PC-3 (cell line): ENCODE measurements around the gene SELENOP. TPM values are rescaled to one million over a fixed set of nuclear protein-coding genes. Genes with fewer than 3 reads are reported as not detected.
A peak's percentile ranks its signal among the peaks of the same experiment; 100 is the strongest.

ENCODE experiments used
- ATAC-seq: fragments of 200-7000 bp; cut with Tn5 transposase; 2 replicates; pipeline ENCODE4 v1.9.1; 2020; ENCODE audit warnings: mild to moderate bottlenecking, moderate library complexity
- BruUV-seq: library from RNA; stranded (reverse); fragments of 400-500 nt; replicated peaks from 2 replicates; lab custom pipeline; 2021; lab: Mats Ljungman, UMichigan
- CTCF ChIA-PET: fragments of 300-600 bp; sonication (Branson Sonifier 250); formaldehyde crosslinking; loops from one replicate; lab custom pipeline; 2022; ENCODE audit warnings: antibody characterized with exemption; lab: Charles Lee
- POLR2A ChIA-PET: fragments of 300-600 bp; sonication (Branson Sonifier 250); formaldehyde crosslinking; loops from one replicate; lab custom pipeline; 2022; ENCODE audit warnings: antibody characterized with exemption; ENCODE audit not compliant: unreplicated experiment; lab: Charles Lee
- DNase-seq: peaks from one replicate; pipeline ENCODE4 v3.0.0-alpha.2; 2015
- H2AFZ ChIP-seq: fragments of 300-600 bp; sonication (generic); 2 replicates; pipeline ENCODE4 v1.6.0; 2016; ENCODE audit warnings: antibody characterized with exemption, low read length
- H3F3A ChIP-seq: fragments of 300-600 bp; sonication (generic); one replicate; pipeline ENCODE4 v1.6.0; 2017; ENCODE audit warnings: antibody characterized with exemption, low read length, control low read depth, mild to moderate bottlenecking; ENCODE audit not compliant: unreplicated experiment
- H3K27ac ChIP-seq: fragments of 300-600 bp; sonication (generic); 2 replicates; pipeline ENCODE4 v1.5.1; 2016; ENCODE audit warnings: mild to moderate bottlenecking, low read length
- H3K27me3 ChIP-seq: fragments of 300-600 bp; sonication (generic); 2 replicates; pipeline ENCODE4 v1.6.1; 2016; ENCODE audit warnings: low read length, mixed read lengths
- H3K36me3 ChIP-seq: fragments of 300-600 bp; sonication (generic); 2 replicates; pipeline ENCODE4 v1.6.1; 2016; ENCODE audit warnings: low read depth, mixed run types, low read length, mixed read lengths
- H3K4me1 ChIP-seq: fragments of 300-600 bp; sonication (generic); 2 replicates; pipeline ENCODE4 v1.5.1; 2016; ENCODE audit warnings: low read length; ENCODE audit not compliant: insufficient read depth
- H3K4me2 ChIP-seq: fragments of 300-600 bp; sonication (generic); 2 replicates; pipeline ENCODE4 v1.6.0; 2016; ENCODE audit warnings: low read length
- H3K4me3 ChIP-seq: fragments of 300-600 bp; sonication (generic); 2 replicates; pipeline ENCODE4 v1.5.1; 2016; ENCODE audit warnings: mild to moderate bottlenecking, low read length, mixed read lengths
- H3K79me2 ChIP-seq: fragments of 300-600 bp; sonication (generic); 2 replicates; pipeline ENCODE4 v1.6.1; 2017; ENCODE audit warnings: low read length, mixed read lengths
- H3K9ac ChIP-seq: fragments of 300-600 bp; sonication (generic); 2 replicates; pipeline ENCODE4 v1.6.0; 2016; ENCODE audit warnings: mild to moderate bottlenecking, low read length
- H3K9me2 ChIP-seq: fragments of 300-600 bp; sonication (generic); replicated peaks from 2 replicates; pipeline ENCODE4 v1.6.1; 2016; ENCODE audit warnings: mixed run types, low read length, mixed read lengths
- H3K9me3 ChIP-seq: fragments of 300-600 bp; sonication (generic); 2 replicates; pipeline ENCODE4 v1.6.1; 2016; ENCODE audit warnings: low read length, mixed read lengths
- H4K20me1 ChIP-seq: fragments of 300-600 bp; sonication (generic); 2 replicates; pipeline ENCODE4 v1.6.1; 2016; ENCODE audit warnings: low read length, mixed read lengths
- EZH2 ChIP-seq: fragments of 300-600 bp; sonication (generic); IDR thresholded peaks from one replicate; pipeline ENCODE4 v1.6.1; 2017; ENCODE audit warnings: antibody characterized with exemption, mild to moderate bottlenecking, low read length; ENCODE audit not compliant: unreplicated experiment
- EZH2phosphoT487 ChIP-seq: fragments of 300-600 bp; sonication (generic); IDR thresholded peaks from 2 replicates; pipeline ENCODE4 v1.6.1; 2018; ENCODE audit warnings: mild to moderate bottlenecking, antibody characterized with exemption, low read length, borderline replicate concordance
- intact Hi-C: fragments of 100-400 bp; cut with micrococcal nuclease; formaldehyde crosslinking; loops from 2 replicates; pipeline ENCODE4 v1.9.0; 2023
- total RNA-seq: library from RNA; depleted of rRNA; stranded (reverse); fragments of >200 nt; gene quantifications from 2 replicates; pipeline ENCODE4 v1.2.3, GENCODE V29; 2014
- TF ChIP-seq, protein P1 (sequence below): fragments of 300-600 bp; sonication (generic); conservative IDR thresholded peaks from 2 replicates; pipeline ENCODE4 v1.5.1; 2017; ENCODE audit warnings: antibody characterized with exemption, low read depth, mild to moderate bottlenecking, low read length

The SELENOP gene
- total RNA-seq, 1 experiment from 2014 or later = 3.3 TPM

DNA sequence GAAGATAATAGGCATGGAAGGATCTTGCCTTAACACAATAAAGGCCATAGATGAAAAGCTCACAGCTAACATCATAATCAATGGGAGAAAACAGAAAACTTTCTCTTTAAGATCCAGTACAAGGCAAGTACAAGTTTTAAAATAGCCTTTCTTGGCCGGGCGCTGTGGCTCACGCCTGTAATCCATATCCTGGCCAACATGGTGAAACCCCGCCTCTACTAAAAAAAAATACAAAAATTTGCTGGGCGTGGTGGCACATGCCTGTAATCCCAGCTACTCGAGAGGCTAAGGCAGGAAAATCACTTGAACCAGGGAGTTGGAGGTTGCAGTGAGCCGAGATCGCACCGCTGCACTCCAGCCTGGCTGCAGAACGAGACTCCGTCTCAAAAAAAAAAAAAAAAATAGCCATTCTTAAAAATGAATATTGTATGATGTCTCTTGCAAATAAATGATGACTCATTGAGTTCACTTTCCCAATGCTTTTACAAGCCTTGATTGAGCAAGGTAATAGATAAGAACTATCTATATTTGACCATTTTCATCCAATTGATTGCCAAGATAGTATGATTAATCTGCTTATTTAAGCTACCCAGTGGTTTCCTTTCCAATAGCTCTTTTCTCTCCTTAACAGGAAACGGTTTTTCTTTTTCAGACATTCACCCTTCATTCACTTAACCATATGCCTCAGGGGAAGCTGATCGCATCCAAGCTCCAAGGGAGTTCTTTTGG lies 39.3 kb downstream of the SELENOP start:
- Histone ChIP-seq H3K36me3 (no peaks in the 10 kb centered on the region), H3K9me2 (no peaks in the 10 kb centered on the region), H3K4me3 (peak overlapping the region; percentile 53), H3K4me2 (peak overlapping the region; percentile 78), H3K9ac (peak overlapping the region; percentile 45), H2AFZ (peak overlapping the region; percentile 21; the same call in 1 of the 2 replicates), H4K20me1 (no peaks in the 10 kb centered on the region), H3K4me1 (peaks cover 24% of the 10 kb centered on the region), H3K79me2 (no peaks in the 10 kb centered on the region), H3F3A (no peaks in the 10 kb centered on the region), H3K27ac (peak overlapping the region; percentile 85), H3K27me3 (no peaks in the 10 kb centered on the region), H3K9me3 (no peaks in the 10 kb centered on the region)
- ChIA-PET CTCF (interaction anchor here (1.5 kb wide), 1 partner anchor 117 kb away, joined by 8 read pairs; no protein-coding TSS in a partner anchor), POLR2A (interaction anchor here (0.6 kb wide), 1 partner anchor 28 kb away, joined by 4 read pairs; no protein-coding TSS in a partner anchor)
- TF ChIP-seq, protein P1, sequence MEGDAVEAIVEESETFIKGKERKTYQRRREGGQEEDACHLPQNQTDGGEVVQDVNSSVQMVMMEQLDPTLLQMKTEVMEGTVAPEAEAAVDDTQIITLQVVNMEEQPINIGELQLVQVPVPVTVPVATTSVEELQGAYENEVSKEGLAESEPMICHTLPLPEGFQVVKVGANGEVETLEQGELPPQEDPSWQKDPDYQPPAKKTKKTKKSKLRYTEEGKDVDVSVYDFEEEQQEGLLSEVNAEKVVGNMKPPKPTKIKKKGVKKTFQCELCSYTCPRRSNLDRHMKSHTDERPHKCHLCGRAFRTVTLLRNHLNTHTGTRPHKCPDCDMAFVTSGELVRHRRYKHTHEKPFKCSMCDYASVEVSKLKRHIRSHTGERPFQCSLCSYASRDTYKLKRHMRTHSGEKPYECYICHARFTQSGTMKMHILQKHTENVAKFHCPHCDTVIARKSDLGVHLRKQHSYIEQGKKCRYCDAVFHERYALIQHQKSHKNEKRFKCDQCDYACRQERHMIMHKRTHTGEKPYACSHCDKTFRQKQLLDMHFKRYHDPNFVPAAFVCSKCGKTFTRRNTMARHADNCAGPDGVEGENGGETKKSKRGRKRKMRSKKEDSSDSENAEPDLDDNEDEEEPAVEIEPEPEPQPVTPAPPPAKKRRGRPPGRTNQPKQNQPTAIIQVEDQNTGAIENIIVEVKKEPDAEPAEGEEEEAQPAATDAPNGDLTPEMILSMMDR = no peak
- TF ChIP-seq EZH2 (no peak), EZH2phosphoT487 (no peak)
- no TSS peak for BruUV-seq
- ATAC-seq (peak; percentile 80), DNase-seq (peak; percentile 91)
- intact Hi-C loops = loop anchor here (1.0 kb wide), 1 partner anchor 117 kb away; no protein-coding TSS in a partner anchor

DNA sequence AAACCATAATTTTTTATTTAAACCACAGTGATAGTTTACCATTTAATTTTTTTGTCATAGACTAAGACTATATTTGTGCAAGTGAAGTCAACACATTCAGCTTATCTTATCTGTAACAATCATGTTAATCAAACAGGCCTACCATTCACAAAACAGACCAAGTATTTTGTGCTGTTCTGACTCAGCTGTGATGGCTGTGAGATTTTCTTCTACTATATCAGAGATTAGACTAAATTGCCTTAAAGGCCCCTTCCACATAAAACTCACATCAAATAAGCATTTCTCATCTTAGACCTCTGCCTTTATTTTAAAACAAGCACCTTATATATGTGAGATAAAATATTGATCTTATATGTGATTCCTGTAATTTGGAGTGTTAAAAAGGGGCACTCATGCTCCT lies 41.7 kb downstream of the SELENOP start:
- Histone ChIP-seq H3K9ac (no peak overlapping the region), H3K79me2 (no peaks in the 10 kb centered on the region), H2AFZ (no peak overlapping the region), H4K20me1 (no peaks in the 10 kb centered on the region), H3F3A (no peaks in the 10 kb centered on the region), H3K4me2 (no peak overlapping the region), H3K9me3 (no peaks in the 10 kb centered on the region), H3K9me2 (no peaks in the 10 kb centered on the region), H3K4me3 (no peak overlapping the region), H3K4me1 (peaks cover 24% of the 10 kb centered on the region), H3K36me3 (no peaks in the 10 kb centered on the region), H3K27ac (no peak overlapping the region), H3K27me3 (no peaks in the 10 kb centered on the region)
- POLR2A ChIA-PET = no interaction called here
- intact Hi-C loops = no loop called here
- DNase-seq (no peak), ATAC-seq (no peak)
- TF ChIP-seq EZH2 (no peak), EZH2phosphoT487 (no peak)
- TF ChIP-seq, protein P1 = no peak
- CTCF ChIA-PET = no interaction called here
- no TSS peak for BruUV-seq

DNA sequence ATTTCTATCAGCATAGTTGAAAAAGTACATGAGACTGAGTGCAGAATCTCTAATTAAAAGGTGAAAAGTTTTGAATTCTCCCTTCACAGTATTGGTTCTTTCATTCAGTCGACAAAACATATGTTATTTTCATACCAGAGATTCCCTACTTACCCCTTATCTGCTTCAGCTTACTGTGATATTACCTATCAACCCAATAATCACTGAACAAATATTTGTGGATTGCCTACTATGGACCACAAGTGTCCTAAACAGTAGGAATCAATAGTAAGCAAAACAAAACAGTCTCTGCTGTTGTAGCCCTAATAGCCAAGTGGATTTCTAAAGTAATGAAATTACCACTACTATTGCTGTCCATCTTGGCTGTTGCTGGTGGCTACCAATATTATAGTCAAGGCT lies 43.6 kb downstream of the SELENOP start:
- Histone ChIP-seq H3K4me2 (no peak overlapping the region), H3K9me3 (no peaks in the 10 kb centered on the region), H3K27ac (no peak overlapping the region), H3K9ac (no peak overlapping the region), H2AFZ (no peak overlapping the region), H3F3A (no peaks in the 10 kb centered on the region), H4K20me1 (no peaks in the 10 kb centered on the region), H3K9me2 (no peaks in the 10 kb centered on the region), H3K36me3 (no peaks in the 10 kb centered on the region), H3K4me3 (no peak overlapping the region), H3K4me1 (peaks cover 20% of the 10 kb centered on the region), H3K27me3 (no peaks in the 10 kb centered on the region), H3K79me2 (no peaks in the 10 kb centered on the region)
- TF ChIP-seq EZH2 = no peak
- TF ChIP-seq, protein P1 = no peak
- TF ChIP-seq EZH2phosphoT487 = no peak
- ChIA-PET CTCF (interaction anchor here (0.5 to 1.5 kb wide), 3 partner anchors 111 to 710 kb away, joined by 3 to 5 read pairs (median 4); no protein-coding TSS in a partner anchor), POLR2A (no interaction called here)
- BruUV-seq = no TSS peak
- DNase-seq (no peak), ATAC-seq (no peak)
- intact Hi-C loops = loop anchor here (5.0 kb wide), 2 partner anchors 181 to 761 kb away; no protein-coding TSS in a partner anchor
